HG02852 (cell line): ENCODE data around the gene CREB5.
"Not testable (repeated sequence)": the region's sequence is repeated elsewhere in the genome, so short reads cannot be mapped to it uniquely, and the experiment has no call there.

Experiments used
- ATAC-seq: cut with Tn5 transposase; IDR thresholded peaks from one replicate; pipeline ENCODE4 v1.9.1; 2021; ENCODE audit warnings: mild to moderate bottlenecking, moderate library complexity; ENCODE audit not compliant: unreplicated experiment

Gene CREB5

GRCh38 chr7:28573059-28573553 lies 160.8 kb downstream of the CREB5 start:
- ATAC-seq, result no peak

- no peak for ATAC-seq
These were observed 161.5 kb downstream of the CREB5 start for GRCh38 chr7:28573651-28574301.

GRCh38 chr7:28575241-28575643 lies 162.9 kb downstream of the CREB5 start:
- no peak for ATAC-seq

- no peak for ATAC-seq
These were observed 164.3 kb downstream of the CREB5 start for GRCh38 chr7:28576656-28577055.

- no peak for ATAC-seq
These were observed 167.3 kb downstream of the CREB5 start for GRCh38 chr7:28579571-28579970.

GRCh38 chr7:28580665-28581064 lies 168.3 kb downstream of the CREB5 start:
- no peak for ATAC-seq

- ATAC-seq, result no peak
These were observed 169.0 kb downstream of the CREB5 start for GRCh38 chr7:28581351-28581750.

- ATAC-seq, result no peak
These were observed 169.9 kb downstream of the CREB5 start for GRCh38 chr7:28582226-28582625.

- no peak for ATAC-seq
These were observed 171.9 kb downstream of the CREB5 start for GRCh38 chr7:28584235-28584634.

- no peak for ATAC-seq
These were observed 174.4 kb downstream of the CREB5 start for GRCh38 chr7:28586736-28587135.

GRCh38 chr7:28587211-28587610 lies 174.9 kb downstream of the CREB5 start:
- ATAC-seq, result no peak

GRCh38 chr7:28588602-28589001 lies 176.3 kb downstream of the CREB5 start:
- ATAC-seq, result no peak

GRCh38 chr7:28591041-28591674 lies 178.8 kb downstream of the CREB5 start:
- no peak for ATAC-seq

GRCh38 chr7:28591725-28592349 lies 179.5 kb downstream of the CREB5 start:
- no peak for ATAC-seq

GRCh38 chr7:28592861-28593260 lies 180.5 kb downstream of the CREB5 start:
- no peak for ATAC-seq

GRCh38 chr7:28595076-28595475 lies 182.8 kb downstream of the CREB5 start:
- no peak for ATAC-seq

- ATAC-seq, result no peak
These were observed 183.5 kb downstream of the CREB5 start for GRCh38 chr7:28595801-28596200.

GRCh38 chr7:28596245-28596935 lies 184.1 kb downstream of the CREB5 start:
- ATAC-seq, result no peak

- no peak for ATAC-seq
These were observed 185.0 kb downstream of the CREB5 start for GRCh38 chr7:28597284-28597683.

- ATAC-seq, result not testable (repeated sequence)
These were observed 185.7 kb downstream of the CREB5 start for GRCh38 chr7:28598037-28598436.

- no peak for ATAC-seq
These were observed 186.3 kb downstream of the CREB5 start for GRCh38 chr7:28598586-28598985.

GRCh38 chr7:28599411-28599810 lies 187.1 kb downstream of the CREB5 start:
- ATAC-seq, result no peak
